ENCODE data around the gene ZFP57.

GRCh38 chr6:29666826-29667130 lies 14.2 kb downstream of the ZFP57 start:
- TF ChIP-seq, protein P1, sequence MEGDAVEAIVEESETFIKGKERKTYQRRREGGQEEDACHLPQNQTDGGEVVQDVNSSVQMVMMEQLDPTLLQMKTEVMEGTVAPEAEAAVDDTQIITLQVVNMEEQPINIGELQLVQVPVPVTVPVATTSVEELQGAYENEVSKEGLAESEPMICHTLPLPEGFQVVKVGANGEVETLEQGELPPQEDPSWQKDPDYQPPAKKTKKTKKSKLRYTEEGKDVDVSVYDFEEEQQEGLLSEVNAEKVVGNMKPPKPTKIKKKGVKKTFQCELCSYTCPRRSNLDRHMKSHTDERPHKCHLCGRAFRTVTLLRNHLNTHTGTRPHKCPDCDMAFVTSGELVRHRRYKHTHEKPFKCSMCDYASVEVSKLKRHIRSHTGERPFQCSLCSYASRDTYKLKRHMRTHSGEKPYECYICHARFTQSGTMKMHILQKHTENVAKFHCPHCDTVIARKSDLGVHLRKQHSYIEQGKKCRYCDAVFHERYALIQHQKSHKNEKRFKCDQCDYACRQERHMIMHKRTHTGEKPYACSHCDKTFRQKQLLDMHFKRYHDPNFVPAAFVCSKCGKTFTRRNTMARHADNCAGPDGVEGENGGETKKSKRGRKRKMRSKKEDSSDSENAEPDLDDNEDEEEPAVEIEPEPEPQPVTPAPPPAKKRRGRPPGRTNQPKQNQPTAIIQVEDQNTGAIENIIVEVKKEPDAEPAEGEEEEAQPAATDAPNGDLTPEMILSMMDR (IDR thresholded peaks at IDR 0.05), result no peak
- no peak for TF ChIP-seq POLR2A (IDR thresholded peaks at IDR 0.05)
